Activated CD4-positive, CD25-positive, alpha-beta regulatory T cell (primary cell): Measurements from ENCODE around the gene CAPNS2.

Experiments
- DNase-seq, 4 experiments: peaks; one replicate each; lab custom pipeline; 2025; lab: John Stamatoyannopoulos, UW

The CAPNS2 gene

GRCh38 chr16:55566432-55567175 lies at the start of gene CAPNS2:
TSS of gene CAPNS2 (plus strand) at chr16:55566684. CDS start at chr16:55566757, 73 bp downstream.
- DNase-seq: no peak

GRCh38 chr16:55521792-55522191 lies 44.7 kb upstream of the CAPNS2 start:
- DNase-seq: no peak

- no peak for DNase-seq
Measured at GRCh38 chr16:55526441-55526840, 40.0 kb upstream of the CAPNS2 start.

- DNase-seq: no peak
Measured at GRCh38 chr16:55527885-55528284, 38.6 kb upstream of the CAPNS2 start.

- no peak for DNase-seq
Measured at GRCh38 chr16:55529018-55529417, 37.5 kb upstream of the CAPNS2 start.

- no peak for DNase-seq
Measured at GRCh38 chr16:55530316-55530856, 36.1 kb upstream of the CAPNS2 start.

GRCh38 chr16:55532227-55532626 lies 34.3 kb upstream of the CAPNS2 start:
- DNase-seq: no peak

- DNase-seq: no peak
Measured at GRCh38 chr16:55534756-55535155, 31.7 kb upstream of the CAPNS2 start.

GRCh38 chr16:55539049-55539448 lies 27.4 kb upstream of the CAPNS2 start:
- DNase-seq: no peak

GRCh38 chr16:55539488-55539887 lies 27.0 kb upstream of the CAPNS2 start:
- DNase-seq: no peak

GRCh38 chr16:55540221-55540620 lies 26.3 kb upstream of the CAPNS2 start:
- DNase-seq: no peak

GRCh38 chr16:55542459-55543082 lies 23.9 kb upstream of the CAPNS2 start:
- DNase-seq: no peak

GRCh38 chr16:55543472-55543871 lies 23.0 kb upstream of the CAPNS2 start:
- no peak for DNase-seq

GRCh38 chr16:55552621-55553020 lies 13.9 kb upstream of the CAPNS2 start:
- DNase-seq: no peak

GRCh38 chr16:55555436-55555835 lies 11.0 kb upstream of the CAPNS2 start:
- no peak for DNase-seq

- no peak for DNase-seq
Measured at GRCh38 chr16:55557186-55557585, 9.3 kb upstream of the CAPNS2 start.

GRCh38 chr16:55559233-55559632 lies 7.3 kb upstream of the CAPNS2 start:
- DNase-seq: no peak

- DNase-seq: no peak
Measured at GRCh38 chr16:55559933-55560516, 6.5 kb upstream of the CAPNS2 start.

GRCh38 chr16:55561319-55561848 lies 5.1 kb upstream of the CAPNS2 start:
- DNase-seq: no peak

- no peak for DNase-seq
Measured at GRCh38 chr16:55562936-55563335, 3.5 kb upstream of the CAPNS2 start.

- no peak for DNase-seq
Measured at GRCh38 chr16:55563797-55564196, 2.7 kb upstream of the CAPNS2 start.

- no peak for DNase-seq
Measured at GRCh38 chr16:55565086-55565485, 1.4 kb upstream of the CAPNS2 start.

- DNase-seq: no peak
Measured at GRCh38 chr16:55567382-55567781, 898 bp downstream of the CAPNS2 start.
